Ishikawa (cell line): ENCODE measurements around the gene CSNK2A2.

Experiments
- CEBPB ChIP-seq: IDR thresholded peaks from 2 replicates; pipeline ENCODE4 v1.6.1; 2012
- CREB1 ChIP-seq: IDR thresholded peaks from 2 replicates; pipeline ENCODE4 v1.6.1; 2012; ENCODE audit warnings: low read depth
- EGR1 ChIP-seq: IDR thresholded peaks from 2 replicates; pipeline ENCODE4 v1.6.1; 2012
- EP300 ChIP-seq: IDR thresholded peaks from 2 replicates; pipeline ENCODE4 v1.6.1; 2012; ENCODE audit warnings: borderline replicate concordance
- FOXM1 ChIP-seq: IDR thresholded peaks from 2 replicates; pipeline ENCODE4 v1.6.1; 2012; ENCODE audit warnings: low read depth, borderline replicate concordance
- MAX ChIP-seq: IDR thresholded peaks from 2 replicates; pipeline ENCODE4 v1.6.1; 2012
- NFIC ChIP-seq: IDR thresholded peaks from 2 replicates; pipeline ENCODE4 v1.6.1; 2012
- RAD21 ChIP-seq: IDR thresholded peaks from 2 replicates; pipeline ENCODE4 v1.6.1; 2012; ENCODE audit warnings: low read depth
- REST ChIP-seq: IDR thresholded peaks from 2 replicates; pipeline ENCODE4 v1.6.1; 2012; ENCODE audit warnings: low read depth, mild to moderate bottlenecking
- TAF1 ChIP-seq: IDR thresholded peaks from 2 replicates; pipeline ENCODE4 v1.6.1; 2012; ENCODE audit warnings: low read depth, mild to moderate bottlenecking
- TCF12 ChIP-seq: IDR thresholded peaks from 2 replicates; pipeline ENCODE4 v1.6.1; 2012; ENCODE audit warnings: low read depth
- TEAD4 ChIP-seq: IDR thresholded peaks from 2 replicates; pipeline ENCODE4 v1.6.1; 2012
- USF1 ChIP-seq: IDR thresholded peaks from 2 replicates; pipeline ENCODE4 v1.6.1; 2012
- ZBTB7A ChIP-seq: IDR thresholded peaks from 2 replicates; pipeline ENCODE4 v1.6.1; 2012; ENCODE audit warnings: low read depth

CSNK2A2 gene

GRCh38 chr16:58187665-58188421 lies 10.1 kb downstream of the CSNK2A2 start:
- TF ChIP-seq USF1 (no peak), ZBTB7A (no peak), TAF1 (no peak), TCF12 (no peak), EP300 (no peak), EGR1 (no peak), RAD21 (no peak), REST (no peak)

- TF ChIP-seq ZBTB7A (no peak), RAD21 (no peak), TCF12 (no peak)
These were observed 10.8 kb downstream of the CSNK2A2 start for GRCh38 chr16:58187092-58187491.

GRCh38 chr16:58186176-58186944 lies 11.5 kb downstream of the CSNK2A2 start:
- TF ChIP-seq NFIC (no peak), RAD21 (no peak), REST (no peak)

- TF ChIP-seq MAX: no peak
- no peak for TF ChIP-seq ZBTB7A
- no peak for TF ChIP-seq USF1
- no peak for TF ChIP-seq CREB1
These were observed 20.6 kb downstream of the CSNK2A2 start for GRCh38 chr16:58177353-58177710.

GRCh38 chr16:58176608-58177352 lies 21.1 kb downstream of the CSNK2A2 start:
- TF ChIP-seq ZBTB7A (no peak), TCF12 (no peak), FOXM1 (no peak), USF1 (no peak), CREB1 (no peak), EP300 (no peak), RAD21 (no peak), EGR1 (no peak), MAX (no peak), NFIC (no peak), CEBPB (no peak), TEAD4 (no peak), TAF1 (no peak)

- TF ChIP-seq EGR1 (no peak), ZBTB7A (no peak), TEAD4 (no peak), NFIC (no peak), RAD21 (no peak), MAX (no peak), CREB1 (no peak), TCF12 (no peak)
These were observed 27.7 kb downstream of the CSNK2A2 start for GRCh38 chr16:58170223-58170622.
